ENCODE data around the gene SNAPC4.

SNAPC4 gene

DNA sequence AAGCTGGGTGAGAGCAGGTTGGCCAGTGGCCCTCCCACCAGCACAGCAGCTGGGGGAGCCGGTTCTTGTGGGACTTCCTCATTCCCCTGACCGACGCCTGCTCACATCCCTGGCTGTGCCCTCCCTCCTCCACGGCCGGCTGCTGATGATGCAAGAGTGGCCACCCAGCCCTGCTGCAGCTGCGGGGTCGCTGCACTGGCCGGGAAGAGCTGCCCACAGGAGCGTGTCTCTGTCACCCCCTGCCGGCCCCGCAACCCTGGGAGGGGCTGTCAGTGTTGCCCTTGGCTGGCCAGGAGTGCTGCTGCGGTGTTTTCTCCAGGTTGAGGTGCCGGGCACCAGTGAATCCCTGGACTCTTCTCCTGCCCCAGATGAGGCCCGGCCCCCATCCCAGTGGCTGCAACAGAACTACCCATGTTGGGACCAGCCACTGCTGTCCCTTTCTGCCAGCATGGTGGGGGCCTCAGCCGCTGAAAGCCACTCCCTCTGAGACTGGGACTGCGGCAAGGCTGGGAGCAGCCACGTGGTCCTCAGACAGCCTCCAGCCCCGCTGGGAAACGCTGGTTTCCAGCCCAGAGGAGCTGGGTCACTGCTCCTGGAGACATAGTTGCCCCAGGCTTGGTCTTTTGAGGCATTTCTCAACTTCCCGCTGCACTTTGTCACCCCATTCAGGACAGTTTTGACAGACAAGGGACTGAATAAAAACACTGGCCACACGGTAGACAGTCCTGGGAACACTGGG lies 27.2 kb downstream of the SNAPC4 start:
- DNase-seq (ENCODE audit: low read depth, low spot score): no peak

GRCh38 chr9:136372006-136372405 lies 28.0 kb downstream of the SNAPC4 start:
- DNase-seq (ENCODE audit: low read depth, low spot score): no peak

DNA sequence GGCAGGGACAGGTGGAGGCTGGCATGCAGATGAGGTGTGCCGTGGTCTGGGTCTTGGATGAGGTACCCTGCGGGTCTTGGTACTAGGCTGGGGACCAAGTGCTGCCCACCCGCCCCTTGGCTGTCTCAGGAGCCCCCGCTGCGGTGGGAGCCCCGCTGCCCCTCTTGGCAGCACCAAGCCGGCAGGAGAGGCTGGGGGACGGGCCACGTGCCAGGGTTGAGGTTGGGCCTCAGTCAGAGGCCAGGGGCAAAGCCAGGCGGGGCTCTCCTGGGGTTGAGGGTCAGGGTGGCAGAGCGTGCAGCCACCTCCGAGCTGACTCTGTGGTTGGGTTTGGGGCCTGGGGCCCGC lies 28.5 kb downstream of the SNAPC4 start:
- no peak for DNase-seq (ENCODE audit: low read depth, low spot score)

DNA sequence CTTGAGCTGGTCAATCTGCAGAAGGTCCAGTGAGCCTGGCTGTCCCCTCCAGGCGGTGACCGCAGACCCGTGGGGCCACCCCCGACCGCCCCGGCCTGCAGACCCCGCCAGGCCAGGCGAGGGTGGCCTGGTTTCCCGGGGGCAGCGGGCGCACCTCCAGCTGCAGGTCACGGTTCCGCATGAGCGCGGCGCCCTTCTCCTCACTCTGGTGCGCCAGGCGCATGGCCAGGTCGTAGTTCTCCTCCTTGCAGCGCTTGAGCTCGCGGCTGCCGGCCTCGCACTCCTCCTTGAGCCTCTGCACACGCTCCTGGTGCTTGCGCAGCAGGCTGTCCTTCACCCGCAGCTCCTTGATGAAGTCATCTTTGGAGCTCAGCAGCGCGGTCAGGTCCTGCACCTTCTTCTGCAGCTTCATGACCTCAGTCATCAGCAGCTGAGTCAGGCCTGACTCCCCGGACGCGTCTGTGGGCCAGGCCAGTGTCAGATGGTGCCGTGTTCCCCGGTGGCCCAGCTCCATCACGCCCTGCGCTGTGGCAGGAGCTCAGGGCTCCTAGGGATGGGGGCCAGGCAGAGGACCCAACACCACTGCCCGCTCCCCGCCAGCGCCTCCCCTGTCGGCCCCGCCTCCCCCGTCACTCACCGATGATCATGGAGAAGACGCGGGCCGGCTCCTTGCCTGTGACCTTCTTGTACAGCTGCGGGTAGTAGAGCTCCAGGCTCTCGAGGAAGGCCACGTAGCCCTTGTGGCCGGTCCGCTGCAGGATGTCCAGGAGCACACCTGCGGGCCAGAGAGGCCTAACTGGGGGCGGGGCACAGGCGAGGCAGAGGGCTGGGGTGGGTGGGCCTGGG lies 29.1 kb downstream of the SNAPC4 start:
- DNase-seq (ENCODE audit: low read depth, low spot score): no peak

GRCh38 chr9:136370037-136370436 lies 29.9 kb downstream of the SNAPC4 start:
- DNase-seq (ENCODE audit: low read depth, low spot score): no peak

- no peak for DNase-seq (ENCODE audit: low read depth, low spot score)
Observed at GRCh38 chr9:136368190-136368589, 31.8 kb downstream of the SNAPC4 start.

- DNase-seq (ENCODE audit: low read depth, low spot score): no peak
Observed at GRCh38 chr9:136367296-136368145, 32.4 kb downstream of the SNAPC4 start.

DNA sequence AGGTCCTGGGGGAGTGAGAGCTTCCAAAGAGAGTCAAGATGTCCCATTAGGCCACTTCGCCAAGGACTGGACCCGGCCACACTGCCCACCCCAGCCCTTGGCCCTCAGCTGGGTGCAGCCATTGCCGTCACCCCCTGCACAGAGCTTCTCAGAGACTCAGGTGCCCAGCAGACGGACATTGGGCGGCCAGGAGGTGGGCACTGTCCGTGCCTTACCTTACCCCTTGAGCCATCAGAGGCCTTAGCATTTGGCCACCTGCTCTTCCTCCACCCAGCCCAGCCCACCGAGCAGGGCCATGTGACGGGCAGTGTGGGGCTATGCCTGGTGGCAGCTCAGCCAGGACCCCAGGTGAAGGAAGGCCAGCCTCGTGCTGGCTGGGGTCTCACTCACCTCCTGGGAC lies 33.1 kb downstream of the SNAPC4 start:
- no peak for DNase-seq (ENCODE audit: low read depth, low spot score)

- no peak for DNase-seq (ENCODE audit: low read depth, low spot score)
Observed at GRCh38 chr9:136365775-136366222, 34.2 kb downstream of the SNAPC4 start.

- no peak for DNase-seq (ENCODE audit: low read depth, low spot score)
Observed at GRCh38 chr9:136364942-136365774, 34.8 kb downstream of the SNAPC4 start.

GRCh38 chr9:136363949-136364748 lies 35.8 kb downstream of the SNAPC4 start:
- no peak for DNase-seq (ENCODE audit: low read depth, low spot score)

DNA sequence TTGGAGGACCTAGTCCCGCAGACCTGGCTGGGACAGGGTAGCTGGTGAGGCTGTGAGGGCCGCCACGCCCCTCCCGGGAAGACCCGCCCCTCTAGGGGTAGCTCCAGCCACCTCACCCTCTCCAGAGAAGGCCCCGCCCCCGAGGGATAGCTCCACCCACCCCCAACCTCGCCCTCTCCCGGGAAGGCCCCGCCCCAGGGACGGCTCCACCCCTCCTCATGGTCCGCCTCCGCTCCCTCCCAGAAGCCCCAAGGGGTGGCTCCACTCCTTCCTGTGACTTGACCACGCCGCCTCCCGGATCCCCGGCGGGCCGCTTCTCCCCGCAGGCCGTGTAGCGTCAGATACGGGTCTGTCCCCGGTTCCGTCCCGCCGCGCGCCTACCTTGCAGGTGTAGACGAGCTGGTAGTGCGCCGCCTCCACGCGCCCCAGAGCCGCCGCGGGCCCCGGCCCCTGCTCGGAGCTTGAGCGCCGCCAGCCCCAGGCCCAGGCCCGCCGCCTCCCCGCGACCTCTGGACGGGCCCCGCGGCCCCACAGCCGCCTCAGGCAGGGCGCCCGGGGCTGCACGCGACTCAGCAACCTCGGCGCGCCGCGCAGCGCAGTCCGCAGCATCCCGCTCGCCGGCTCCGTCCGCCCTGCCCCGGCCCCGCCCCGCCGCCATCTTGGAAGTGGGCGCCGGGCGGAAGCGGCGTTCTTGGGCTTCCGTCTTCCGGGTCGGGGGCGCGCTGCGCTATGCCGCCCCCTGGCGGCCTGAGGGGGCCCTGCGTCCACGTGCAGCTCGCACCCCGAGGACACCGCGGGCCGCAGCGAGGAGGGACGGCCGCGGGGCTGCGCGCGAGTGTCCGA lies 36.6 kb downstream of the SNAPC4 start, which contains the start of gene DNLZ:
DNLZ (minus strand) TSS at position 639 of the 843 bp plus-strand sequence; CDS start at position 609, 30 bp downstream.
- peak; percentile 87 for DNase-seq (ENCODE audit: low read depth, low spot score)

DNA sequence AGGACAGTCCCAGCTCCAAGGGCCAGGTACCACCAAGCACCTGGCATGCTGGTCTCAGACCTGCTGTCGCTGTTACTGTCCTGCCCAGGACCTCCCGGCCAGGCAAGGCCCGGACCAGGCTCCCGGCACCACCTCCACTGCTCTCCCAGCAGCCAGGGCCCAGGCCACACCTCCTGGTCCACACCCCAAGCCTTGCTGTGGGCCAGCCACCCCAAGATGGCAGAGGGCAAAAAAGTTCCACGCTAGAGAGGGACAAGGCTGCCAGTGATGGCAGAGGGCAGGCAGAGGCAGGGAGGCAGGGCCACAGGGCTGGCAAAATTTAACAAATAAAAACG lies 37.6 kb downstream of the SNAPC4 start:
- DNase-seq (ENCODE audit: low read depth, low spot score): no peak

DNA sequence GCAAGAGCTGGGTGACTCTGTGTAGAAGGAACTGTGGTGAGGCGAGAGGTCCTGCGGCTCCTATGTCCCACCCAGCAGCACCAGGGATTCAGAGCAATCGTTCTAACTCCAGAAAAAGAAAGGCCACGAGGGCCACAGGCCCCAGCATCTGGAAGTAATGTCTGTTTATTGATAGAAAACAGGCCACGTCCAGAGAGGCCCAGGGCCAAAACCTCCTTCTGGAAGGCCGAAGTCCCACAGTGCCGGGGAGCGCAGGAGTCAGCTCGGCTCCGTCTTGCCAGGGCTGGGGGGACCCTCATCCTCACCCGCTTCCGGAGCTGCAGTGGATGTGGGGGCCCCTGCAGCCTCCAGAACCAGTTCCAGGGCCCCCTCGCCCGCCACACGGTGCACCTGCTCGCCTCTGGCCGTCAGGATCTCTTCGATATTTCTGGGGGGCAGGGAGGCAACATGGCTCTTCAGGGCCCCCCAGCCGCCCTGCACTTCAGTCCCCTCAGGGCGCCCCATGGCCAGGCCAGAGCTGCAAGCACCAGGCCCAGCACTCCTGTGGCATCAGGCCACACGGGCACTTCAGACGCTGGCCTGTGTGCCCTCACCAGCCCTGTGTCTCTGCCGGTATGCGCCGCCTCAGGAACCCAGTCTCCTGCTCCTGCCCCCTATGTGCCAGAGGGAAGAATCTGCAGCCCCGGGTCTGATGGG lies 38.1 kb downstream of the SNAPC4 start:
- no peak for DNase-seq (ENCODE audit: low read depth, low spot score)

- no peak for DNase-seq (ENCODE audit: low read depth, low spot score)
Observed at GRCh38 chr9:136361047-136361753, 38.8 kb downstream of the SNAPC4 start.

- DNase-seq (ENCODE audit: low read depth, low spot score): no peak
Observed at GRCh38 chr9:136359774-136360718, 39.9 kb downstream of the SNAPC4 start.

GRCh38 chr9:136358888-136359287 lies 41.1 kb downstream of the SNAPC4 start:
- DNase-seq (ENCODE audit: low read depth, low spot score): no peak
